NCI-H1048 (cell line): ENCODE data around the gene HS3ST5.

Experiments used
- DNase-seq: peaks from one replicate; lab custom pipeline; 2025; lab: John Stamatoyannopoulos, UW

The HS3ST5 gene

DNA sequence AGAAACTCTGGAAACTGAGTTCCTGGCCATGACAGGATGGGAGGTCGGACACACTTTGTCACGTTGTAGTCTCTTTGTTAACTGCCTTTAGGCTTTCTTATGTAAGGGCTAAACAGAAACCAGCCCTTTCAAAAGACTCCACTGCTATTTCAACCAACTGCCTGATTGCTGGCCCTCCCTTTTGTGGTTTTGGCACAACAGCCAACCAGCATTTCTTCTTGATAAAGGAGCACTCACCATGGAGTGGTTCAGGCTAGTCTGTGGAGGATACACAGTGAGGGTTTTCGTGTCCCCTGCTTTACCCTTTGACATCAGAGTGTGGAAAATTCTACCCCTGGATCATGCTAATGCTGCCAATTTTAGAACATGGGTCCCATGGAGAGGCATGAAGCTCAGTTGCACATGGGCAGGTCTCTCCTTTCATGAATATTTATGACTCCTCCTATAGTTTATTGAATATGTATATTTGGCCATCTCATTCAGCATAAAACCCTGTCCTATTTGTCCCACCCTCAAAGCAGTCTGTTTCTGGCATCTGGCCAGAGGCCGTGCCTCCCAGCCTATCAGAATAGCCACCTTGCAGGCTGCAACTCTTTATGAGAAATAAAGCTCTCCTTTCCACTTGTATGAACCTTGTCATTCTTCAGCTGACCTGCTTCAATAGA lies 148.3 kb downstream of the HS3ST5 start:
- DNase-seq = no peak

DNA sequence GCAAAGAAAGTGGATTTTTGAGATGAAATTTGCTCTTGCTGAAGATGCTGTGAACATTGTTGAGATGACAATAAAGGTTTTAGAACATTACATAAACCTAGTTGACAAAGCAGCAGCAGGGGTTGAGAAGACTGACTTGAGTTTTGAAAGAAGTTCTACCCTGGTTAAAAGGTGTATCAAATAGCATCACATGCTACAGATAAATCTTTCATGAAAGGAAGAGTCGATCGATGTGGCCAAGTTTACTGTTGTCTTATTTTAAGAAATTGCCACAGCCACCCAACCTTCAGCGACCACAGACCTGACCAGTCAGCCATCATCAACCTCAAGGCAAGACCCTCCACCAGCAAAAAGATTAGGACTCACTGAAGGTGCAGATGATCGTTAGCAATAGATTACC lies 155.3 kb downstream of the HS3ST5 start:
- no peak for DNase-seq

DNA sequence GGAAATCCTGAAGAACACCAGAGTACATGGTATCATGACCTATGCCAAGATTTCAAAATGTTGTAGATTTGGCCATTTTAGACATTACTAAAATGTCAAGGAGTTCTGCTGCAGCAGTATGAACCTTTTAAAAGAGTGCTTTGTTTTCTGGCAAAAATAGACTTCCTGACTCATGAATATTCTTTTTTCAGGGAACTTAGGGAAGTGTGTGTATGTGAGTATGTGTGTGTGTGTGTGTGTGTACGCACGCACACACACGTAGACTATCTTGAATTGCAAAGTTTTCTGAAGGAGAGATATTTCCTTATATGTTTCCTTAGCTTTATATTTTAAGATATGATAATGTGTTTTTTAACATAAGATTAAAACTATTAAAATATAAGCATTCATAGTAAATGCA lies 161.2 kb downstream of the HS3ST5 start:
- DNase-seq = no peak

DNA sequence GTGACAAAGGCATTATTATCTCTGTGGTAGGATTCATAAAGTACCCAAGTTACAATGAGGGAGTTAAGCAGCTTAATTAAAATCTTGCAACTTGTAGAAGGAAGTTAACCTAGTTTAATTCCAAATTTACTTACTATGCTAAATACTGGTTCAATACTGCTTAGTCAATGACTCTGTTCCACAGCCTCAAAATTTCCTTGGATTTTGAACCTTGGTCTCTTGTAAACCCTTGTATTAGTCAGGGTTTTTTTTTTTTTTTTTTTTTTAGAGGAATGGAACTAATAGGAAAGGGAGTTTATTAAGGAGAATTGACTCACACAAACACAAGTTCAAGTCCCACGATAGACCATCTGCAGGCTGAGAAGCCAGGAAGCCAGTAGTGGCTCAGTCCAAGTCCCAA lies 163.4 kb downstream of the HS3ST5 start:
- DNase-seq = no peak

DNA sequence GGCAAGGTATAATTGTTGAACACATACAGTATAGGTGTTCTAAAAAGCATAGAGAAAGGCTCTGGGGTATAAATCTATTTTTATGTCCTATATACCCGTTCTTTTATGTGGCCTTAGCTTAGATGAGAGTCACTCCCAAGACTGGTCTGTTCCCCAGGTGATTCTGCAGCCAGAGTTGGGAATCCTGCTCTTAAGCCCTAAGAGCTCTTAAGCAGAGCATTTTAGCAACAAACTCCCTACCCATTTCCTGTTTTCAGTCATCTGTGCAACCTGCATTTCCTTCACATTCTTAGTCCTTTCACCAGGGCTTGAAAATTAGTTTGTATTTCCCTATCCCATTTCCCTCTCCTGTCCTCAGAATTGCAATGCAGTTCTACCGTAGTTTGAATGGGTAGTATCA lies 166.1 kb downstream of the HS3ST5 start:
- no peak for DNase-seq

DNA sequence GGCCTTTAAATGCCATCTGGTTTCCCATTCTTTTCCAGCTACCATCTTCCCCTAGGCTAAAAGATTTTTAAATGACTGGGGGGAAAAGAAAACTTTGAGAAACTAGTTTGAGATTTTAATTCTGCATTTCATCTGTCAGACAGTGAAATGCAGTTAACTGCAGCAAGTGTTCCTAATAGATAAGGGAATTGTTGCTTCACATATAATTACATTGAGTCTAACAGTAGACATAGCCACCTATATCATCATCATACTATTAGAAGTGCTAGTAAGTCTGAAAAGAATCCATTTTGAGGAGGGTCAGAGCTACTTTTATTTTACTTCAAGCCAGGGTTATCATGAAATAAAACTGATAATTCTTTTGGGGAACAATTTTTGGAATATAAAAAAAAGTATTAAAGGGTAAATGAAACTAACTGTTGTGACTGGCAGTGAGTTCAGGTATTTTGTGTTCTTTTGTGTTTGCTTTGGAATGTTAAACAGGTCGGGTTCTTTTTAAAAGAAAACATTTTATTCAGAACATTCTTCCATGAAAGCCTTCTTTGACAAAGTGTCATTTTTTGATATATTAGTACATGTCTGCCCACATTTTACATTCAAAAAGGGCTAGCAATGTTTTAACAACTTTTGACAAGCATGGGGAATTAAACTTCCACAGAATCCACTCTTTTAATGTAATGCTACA lies 170.1 kb downstream of the HS3ST5 start:
- DNase-seq = no peak

DNA sequence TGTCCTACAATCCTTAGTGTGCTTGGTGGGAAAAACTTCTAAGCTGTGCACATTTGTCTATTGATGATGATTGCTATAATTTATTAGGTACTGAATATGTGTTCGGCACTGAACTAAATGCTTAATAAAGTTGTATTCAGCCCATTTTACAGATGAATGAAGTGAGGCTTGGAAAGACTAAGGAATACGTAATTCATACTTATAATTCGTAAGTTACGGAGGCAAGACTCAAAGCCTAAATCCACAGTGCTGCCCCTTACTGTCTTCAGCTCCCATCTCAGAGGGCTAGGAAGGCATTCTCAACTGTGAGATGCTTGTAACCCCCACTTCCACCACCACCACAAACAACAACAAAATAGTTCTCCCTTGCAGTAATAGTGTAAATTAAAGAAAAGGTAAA lies 171.3 kb downstream of the HS3ST5 start:
- no peak for DNase-seq

DNA sequence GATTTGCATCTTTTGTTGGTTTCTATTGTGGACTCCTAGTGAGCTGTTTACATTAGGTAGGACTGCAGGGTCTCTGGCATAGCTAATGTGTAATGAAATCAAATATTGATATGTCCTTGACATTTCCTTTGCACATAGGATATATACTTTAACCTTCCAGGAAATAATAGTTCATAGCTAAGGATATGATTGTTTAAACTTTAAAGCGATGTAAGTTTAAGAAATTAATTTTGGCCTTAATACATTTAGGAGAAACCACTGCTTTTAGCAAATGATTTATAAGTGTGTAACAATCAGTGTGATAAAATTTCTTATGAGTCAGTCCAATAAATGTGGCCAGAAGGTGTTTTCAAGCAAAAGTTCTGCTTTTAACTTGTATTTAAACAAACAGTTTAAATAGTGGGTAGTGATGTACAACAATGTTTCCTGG lies 171.8 kb downstream of the HS3ST5 start:
- no peak for DNase-seq

DNA sequence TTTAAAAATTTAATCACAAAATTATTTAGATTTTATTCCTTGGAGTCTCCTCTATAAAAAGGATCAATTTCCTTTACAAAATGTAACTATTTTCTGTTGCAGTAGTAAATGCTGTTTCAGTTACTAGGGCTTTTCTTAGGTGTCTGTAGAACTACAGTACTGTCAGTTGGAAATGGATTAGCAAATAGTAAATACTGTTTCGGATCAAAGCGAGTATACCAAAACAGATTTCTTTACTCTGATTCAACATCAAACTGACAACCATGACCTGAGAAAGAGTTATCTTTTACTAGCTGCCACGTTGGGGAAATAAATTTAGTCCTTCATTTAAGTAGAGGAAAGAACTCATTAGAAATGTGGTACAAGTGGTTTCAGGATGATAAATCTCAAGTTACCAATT lies 172.5 kb downstream of the HS3ST5 start:
- DNase-seq = no peak

DNA sequence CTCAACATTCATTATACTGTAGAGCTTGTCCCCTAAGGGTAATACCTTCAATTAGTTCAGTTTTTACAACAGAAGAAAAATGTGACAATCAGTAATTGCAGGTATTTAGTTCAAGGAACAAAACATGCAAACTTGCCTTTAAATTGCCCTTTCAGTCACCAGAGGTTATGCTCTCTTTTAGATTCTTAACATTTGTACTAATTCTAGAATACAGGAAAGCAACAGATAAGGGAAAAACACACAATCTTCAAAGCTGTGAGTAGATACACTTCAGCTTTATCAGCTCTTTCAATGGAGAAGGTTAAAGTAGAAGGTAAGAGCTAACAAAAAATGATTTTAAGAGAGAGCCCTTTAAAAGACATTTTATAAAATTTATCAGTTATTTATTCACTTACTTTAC lies 173.1 kb downstream of the HS3ST5 start:
- DNase-seq = no peak

DNA sequence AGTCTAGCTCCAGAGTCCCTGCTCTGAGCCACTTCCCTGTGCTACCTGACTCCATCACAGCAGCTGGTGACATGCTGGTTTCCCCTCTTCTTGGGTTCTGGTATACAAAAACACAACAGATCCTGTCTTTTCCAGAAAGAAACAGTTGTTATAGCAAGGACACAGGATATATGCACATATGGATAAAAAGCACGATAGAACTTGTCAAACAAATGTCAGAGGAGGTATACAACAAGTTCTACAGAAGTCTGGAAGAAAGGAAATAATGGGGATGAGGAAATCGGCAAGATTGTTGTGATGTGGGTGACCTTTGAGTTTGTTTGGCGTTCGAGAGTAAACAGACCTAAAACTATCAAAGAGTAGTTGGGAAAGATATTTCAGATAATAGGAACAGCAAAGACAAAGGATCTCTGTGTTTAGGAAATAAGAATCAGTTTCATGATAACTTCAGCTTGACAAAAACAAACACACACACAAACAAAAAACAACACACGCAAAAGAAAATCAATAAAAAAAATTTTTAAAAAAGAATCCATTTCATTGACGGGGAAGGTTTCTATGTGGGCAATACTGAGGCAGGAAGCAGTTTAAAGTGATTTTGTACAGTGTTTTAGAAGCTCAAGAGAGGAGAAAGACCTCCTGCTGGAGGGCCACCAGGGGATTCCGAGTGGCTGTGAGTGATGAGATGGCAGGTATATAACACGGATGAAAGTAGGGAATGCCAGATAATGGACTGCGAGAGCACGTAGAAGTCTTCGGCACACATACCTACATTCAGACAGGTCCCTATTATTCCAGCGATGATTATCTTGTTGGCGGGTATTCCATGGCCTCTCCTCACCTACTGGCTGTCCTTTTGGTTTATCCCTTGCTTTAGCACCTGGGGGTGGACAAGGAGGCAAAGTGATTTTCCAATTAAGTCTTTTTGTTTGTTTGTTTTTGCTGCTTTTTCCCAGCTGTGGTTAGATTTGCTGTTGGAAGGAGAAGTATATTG lies 174.9 kb downstream of the HS3ST5 start:
- DNase-seq = no peak

DNA sequence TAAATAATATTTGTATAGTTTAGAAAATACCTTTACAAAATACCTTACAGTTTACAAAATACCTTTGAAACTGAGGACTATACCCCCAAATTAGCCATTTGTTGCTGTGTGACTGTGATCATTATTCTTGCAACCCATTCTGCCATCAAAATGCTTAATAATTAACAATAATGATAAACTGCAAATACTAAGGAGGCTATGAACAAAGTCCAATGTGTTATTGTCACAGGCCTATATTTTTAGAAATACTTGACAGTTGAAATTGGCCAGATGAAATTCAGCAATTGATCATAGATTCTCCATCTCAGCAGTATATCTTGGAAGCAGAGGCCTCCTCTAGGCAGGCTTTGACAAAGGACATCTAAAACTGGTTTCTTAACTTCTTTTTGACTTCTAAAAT lies 178.6 kb downstream of the HS3ST5 start:
- DNase-seq = no peak

DNA sequence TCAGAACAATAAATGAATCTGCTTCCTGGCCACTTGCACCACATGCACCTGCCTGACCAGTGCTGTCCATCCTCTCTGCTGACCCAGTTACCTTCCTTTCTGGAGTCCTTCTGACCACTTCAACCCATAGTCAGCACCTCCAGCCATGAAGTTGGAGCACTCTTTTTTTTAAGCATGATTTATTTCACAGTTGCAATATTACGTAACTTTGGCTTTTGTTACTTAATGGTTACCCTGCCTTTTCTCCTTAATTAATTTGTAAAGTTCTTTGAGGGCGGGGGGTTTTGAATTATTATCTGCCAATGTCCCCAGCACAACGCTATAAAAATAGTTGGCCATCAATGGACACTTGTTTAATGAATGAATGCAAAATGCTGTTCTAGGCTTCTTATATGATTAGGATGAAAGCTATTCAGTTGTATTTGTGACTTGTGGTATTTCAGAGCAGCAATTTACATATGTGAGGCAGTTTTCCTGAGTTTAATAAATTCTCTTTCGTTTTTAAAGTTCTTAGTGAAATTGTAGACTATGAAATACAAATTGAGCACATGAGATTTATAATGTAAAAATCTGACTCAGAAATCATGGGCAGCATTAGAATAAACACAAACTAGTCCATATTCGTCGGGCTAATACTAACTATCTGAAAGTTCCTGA lies 180.0 kb downstream of the HS3ST5 start:
- DNase-seq = no peak

DNA sequence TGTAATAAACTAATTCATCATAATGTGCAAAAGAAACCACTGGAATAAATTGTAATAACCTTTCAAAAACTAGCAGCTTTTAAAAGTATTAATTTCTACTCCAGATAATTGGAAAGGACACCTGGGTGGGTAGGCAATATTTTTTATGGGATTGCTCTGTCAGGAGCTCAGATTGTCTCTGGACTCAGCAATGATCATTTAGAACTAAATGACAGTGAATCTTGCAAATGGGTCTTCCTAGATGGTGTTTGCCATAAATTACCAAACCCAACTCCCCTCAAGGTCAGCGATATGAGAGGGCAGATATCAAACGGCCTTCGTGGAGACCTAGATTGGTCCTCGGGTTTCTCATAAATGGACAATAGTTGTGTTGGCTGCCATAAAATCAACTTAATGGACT lies 181.9 kb downstream of the HS3ST5 start:
- DNase-seq = no peak

DNA sequence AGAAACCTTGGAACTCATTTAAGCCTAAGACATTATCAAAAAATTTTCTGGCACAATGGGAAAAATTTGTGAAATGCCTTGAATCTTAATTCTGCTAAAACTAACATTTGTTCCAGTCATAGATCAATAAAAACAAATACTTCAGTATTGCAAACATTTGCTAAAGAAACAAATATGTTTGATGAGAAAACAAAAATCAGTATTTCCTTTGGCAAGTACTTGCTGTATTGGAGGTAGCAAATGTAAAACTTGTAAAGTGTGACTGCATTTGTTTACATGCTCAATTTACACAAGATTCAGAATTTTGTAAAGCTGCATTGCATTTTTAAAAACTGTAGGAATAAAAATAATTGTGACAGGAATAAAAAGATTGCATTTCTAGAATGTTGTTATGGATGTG lies 183.1 kb downstream of the HS3ST5 start:
- no peak for DNase-seq

DNA sequence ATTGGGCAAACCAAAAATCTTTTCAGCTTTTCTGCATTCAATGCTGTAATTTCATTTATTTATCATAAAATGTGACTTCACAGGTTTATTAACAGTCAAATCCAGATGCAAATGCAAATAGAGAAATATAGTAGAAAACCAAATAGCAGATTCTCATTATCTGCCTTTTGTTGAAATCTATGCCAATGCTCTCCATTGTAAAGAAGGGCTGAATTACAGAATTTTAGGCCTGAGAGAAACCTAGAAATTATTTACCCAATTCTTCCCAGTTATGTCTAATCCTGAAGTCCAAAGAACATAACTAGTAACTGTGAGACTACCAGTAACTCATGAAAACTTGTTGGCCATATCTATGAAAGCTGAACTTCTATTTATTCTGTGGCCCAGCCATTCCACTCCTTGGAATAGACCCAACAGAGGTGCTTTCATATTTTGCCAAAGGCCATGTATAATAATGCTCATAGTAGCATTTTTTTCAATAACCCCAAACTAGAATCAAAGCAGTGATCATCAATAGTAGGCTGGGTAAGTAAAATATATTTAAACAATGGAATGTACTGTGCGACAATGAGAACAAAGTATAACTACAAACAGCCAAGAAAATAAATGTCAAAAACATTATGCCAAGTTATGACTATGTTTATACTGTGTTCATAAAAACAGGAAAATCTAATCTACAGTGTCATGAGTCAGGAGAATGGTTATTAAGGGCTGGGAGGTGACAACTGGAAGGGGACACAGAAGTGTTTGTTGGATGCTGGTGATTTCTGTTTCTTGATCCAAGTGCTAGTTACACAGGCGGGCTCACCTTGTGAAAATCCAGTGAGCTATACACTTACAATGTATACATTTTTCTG lies 183.8 kb downstream of the HS3ST5 start:
- DNase-seq = no peak

DNA sequence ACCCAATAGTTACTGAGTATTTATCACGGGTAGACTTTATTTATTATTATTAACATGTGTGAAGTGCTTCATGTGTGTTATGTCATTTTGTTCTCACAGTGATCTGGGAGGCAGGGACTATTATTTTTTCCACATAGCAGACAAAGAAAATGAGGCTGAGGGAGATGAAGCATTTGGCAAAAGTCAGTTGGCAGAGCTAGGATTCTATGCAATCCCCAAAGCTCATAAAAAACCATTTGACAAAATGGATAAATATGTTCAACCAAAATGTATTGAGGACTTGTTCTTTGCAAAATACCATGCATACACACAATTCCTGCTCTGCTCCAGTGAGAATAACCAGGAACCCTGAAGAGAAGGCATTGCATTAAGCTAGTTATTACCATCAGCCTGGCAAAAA lies 184.4 kb downstream of the HS3ST5 start:
- DNase-seq = no peak

DNA sequence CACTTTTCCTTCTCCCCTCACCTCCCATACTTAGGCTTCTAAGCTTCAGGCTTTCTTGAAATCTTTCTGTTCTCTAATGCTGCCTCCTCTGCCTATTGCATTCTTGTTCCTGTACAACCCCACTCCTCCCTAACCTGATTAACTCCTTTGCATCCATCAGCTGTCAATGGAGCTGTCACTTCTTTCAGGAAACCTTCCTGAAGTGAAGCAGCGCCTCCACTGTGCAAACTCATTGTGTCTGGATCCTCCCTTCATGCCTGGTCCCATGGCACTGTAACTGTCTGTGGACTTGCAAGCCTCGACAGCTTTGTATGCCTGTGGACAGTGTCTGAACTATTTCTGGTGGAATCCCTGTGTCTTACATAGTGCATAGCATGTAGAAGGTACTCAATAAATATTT lies 185.0 kb downstream of the HS3ST5 start:
- no peak for DNase-seq

DNA sequence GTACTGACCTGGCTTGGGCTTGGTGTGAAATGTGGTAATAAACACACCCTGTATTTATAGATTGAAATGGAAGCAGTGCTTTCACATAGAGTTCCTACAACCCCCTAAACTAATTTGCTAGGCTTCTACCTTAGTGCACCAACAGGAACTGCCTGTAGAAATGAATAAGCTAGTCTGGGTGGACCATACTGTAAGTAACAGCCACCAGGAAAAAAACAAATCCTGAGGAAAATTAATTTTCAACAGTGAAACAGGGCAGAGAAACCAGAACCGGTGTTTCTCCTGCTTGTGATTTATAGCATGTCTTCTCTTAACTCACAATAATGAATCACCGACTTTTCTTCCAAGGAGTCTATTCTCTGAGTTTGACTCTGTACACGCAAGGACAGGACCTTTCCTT lies 187.1 kb downstream of the HS3ST5 start:
- DNase-seq = no peak

DNA sequence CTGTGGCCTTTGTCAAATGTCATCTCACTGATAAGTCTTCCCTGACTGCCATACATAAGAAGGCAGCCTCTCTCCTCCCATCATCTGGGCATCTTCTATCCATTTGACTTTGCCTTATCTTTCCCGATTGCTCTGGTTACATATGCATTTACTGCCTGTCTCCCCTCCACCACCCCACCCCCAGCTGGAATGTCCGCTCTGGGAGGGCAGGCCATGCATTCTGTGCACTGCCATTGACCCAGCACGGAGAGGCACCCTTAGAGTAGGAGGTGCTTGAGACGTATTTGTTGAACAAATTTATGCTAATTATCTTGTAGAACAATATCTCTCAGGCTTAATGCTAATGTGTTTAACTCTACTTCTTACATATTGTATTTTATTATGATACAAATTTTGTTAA lies 188.0 kb downstream of the HS3ST5 start:
- no peak for DNase-seq

DNA sequence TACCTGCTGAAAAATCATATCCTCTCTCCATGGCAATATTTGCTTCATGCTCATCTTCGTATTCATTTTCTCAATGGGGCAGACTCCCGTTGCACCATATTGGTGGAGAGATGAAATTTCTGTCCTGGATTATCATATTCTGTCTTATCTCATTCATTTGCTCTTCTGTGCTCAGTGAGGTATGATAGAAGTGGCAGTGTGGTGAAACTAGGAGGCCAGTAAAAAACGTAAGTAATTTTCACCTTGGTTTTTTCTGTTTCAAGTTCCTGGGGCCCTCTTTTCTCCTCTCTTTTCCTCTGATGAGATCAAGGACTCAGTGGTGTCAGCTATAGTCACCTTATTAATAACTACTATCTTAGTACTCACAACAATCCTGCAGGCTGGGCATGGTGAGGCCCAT lies 189.4 kb downstream of the HS3ST5 start:
- no peak for DNase-seq
